Neural progenitor cell (in vitro differentiated cells): Measurements from ENCODE around the gene ITGA11.

Experiments used
- EZH2 ChIP-seq: fragments of 200-600 bp; sonication (generic); IDR thresholded peaks from 2 replicates; pipeline ENCODE4 v1.6.1; 2017; ENCODE audit warnings: antibody characterized with exemption, mild to moderate bottlenecking, moderate library complexity
- EZH2phosphoT487 ChIP-seq: fragments of 200-600 bp; sonication (generic); IDR thresholded peaks from 2 replicates; pipeline ENCODE4 v1.6.1; 2017; ENCODE audit warnings: antibody characterized with exemption
- TF ChIP-seq, protein P1 (sequence below): fragments of 200-600 bp; sonication (generic); IDR thresholded peaks from 2 replicates; pipeline ENCODE4 v1.5.1; 2017; ENCODE audit warnings: antibody characterized with exemption, mild to moderate bottlenecking

DNA sequence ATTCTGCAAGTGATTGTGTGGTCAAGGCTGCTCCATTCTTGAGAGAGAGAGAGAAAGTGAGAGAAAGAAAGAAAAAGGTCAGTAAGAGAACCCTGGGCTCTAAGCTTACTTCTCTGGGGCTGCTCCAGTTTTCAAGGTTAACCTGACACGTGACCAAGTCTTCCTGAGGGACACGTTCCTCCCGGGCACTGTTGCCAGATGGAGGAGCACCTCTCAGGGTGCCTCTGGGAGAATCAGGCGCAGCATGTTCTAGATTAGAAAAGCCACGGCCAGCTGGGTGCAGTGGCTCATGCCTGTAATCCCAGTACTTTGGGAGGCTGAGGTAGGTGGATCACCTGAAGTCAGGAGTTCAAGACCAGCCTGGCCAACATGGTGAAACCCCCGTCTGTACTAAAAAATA, 60.8 kb downstream of the ITGA11 start:
- TF ChIP-seq, protein P1, sequence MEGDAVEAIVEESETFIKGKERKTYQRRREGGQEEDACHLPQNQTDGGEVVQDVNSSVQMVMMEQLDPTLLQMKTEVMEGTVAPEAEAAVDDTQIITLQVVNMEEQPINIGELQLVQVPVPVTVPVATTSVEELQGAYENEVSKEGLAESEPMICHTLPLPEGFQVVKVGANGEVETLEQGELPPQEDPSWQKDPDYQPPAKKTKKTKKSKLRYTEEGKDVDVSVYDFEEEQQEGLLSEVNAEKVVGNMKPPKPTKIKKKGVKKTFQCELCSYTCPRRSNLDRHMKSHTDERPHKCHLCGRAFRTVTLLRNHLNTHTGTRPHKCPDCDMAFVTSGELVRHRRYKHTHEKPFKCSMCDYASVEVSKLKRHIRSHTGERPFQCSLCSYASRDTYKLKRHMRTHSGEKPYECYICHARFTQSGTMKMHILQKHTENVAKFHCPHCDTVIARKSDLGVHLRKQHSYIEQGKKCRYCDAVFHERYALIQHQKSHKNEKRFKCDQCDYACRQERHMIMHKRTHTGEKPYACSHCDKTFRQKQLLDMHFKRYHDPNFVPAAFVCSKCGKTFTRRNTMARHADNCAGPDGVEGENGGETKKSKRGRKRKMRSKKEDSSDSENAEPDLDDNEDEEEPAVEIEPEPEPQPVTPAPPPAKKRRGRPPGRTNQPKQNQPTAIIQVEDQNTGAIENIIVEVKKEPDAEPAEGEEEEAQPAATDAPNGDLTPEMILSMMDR, result no peak
- TF ChIP-seq EZH2 (no peak), EZH2phosphoT487 (no peak)
